Progenitor cell of endocrine pancreas (in vitro differentiated cells): ENCODE results near the gene KCNQ5. TPM values are rescaled to one million over a fixed set of nuclear protein-coding genes. Genes with fewer than 3 reads are reported as not detected.

Source experiments
- DNase-seq: peaks from one replicate; pipeline ENCODE4 v3.0.0; 2021; ENCODE audit warnings: low spot score; ENCODE audit not compliant: unreplicated experiment
- H3K27ac Mint-ChIP-seq: 2 replicates; pipeline ENCODE4 v1.8.0; 2021; ENCODE audit warnings: mild to moderate bottlenecking, moderate library complexity, mixed read lengths
- H3K27me3 Mint-ChIP-seq: 2 replicates; pipeline ENCODE4 v1.8.0; 2021; ENCODE audit warnings: mixed read lengths
- H3K36me3 Mint-ChIP-seq: 2 replicates; pipeline ENCODE4 v1.8.0; 2022; ENCODE audit warnings: mixed read lengths; ENCODE audit not compliant: insufficient read depth
- H3K4me1 Mint-ChIP-seq: 2 replicates; pipeline ENCODE4 v1.8.0; 2021; ENCODE audit warnings: low read depth, mixed read lengths
- H3K4me3 Mint-ChIP-seq: 2 replicates; pipeline ENCODE4 v1.8.0; 2021; ENCODE audit warnings: low read depth, mild to moderate bottlenecking, moderate library complexity, mixed read lengths
- H3K9me3 Mint-ChIP-seq: 2 replicates; pipeline ENCODE4 v1.8.0; 2021; ENCODE audit warnings: low read depth, mixed read lengths
- CTCF ChIP-seq: fragments of 200-600 bp; sonication (generic); IDR thresholded peaks from one replicate; pipeline ENCODE4 v1.5.0; 2021; ENCODE audit warnings: antibody characterized with exemption, mild to moderate bottlenecking; ENCODE audit not compliant: unreplicated experiment
- total RNA-seq: library from RNA; stranded (reverse); gene quantifications from 2 replicates; pipeline ENCODE4 v1.2.1, GENCODE V29; 2021

Gene KCNQ5
- total RNA-seq, 1 donor from 2014 or later: 1.0 TPM

GRCh38 chr6:72836971-72837370 is 215.1 kb downstream of the KCNQ5 start:
- Mint-ChIP-seq H3K36me3 (no peaks in the 10 kb centered on the region), H3K27ac (no peak overlapping the region)

DNA sequence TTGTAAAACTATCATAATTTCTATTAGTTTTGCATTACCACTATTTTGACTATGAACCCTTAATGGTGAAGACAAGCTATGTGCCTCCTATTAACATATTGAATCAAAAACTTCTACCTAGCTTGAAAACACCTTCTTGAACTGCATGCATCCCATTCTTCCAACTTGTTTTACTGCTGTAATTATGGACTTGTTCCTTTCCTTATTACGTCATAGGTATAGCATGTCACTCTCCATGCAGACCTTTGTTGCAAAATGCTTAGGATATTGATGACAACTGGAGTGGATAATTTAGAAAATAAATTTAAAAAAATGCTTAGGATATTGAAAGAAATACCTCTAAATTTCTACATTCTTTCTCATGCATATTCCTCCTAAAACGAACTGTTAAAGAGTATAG is 219.3 kb downstream of the KCNQ5 start:
- Mint-ChIP-seq H3K9me3 (no peaks in the 10 kb centered on the region), H3K27me3 (no peaks in the 10 kb centered on the region), H3K4me1 (no peaks in the 10 kb centered on the region), H3K27ac (no peak overlapping the region), H3K4me3 (no peak overlapping the region), H3K36me3 (no peaks in the 10 kb centered on the region)
- TF ChIP-seq CTCF: no peak
- no peak for DNase-seq

More at GRCh38 chr6:72836971-72837370, 215.1 kb downstream of the KCNQ5 start:
- Mint-ChIP-seq H3K4me3 (no peak overlapping the region), H3K4me1 (no peaks in the 10 kb centered on the region), H3K27me3 (no peaks in the 10 kb centered on the region), H3K9me3 (no peaks in the 10 kb centered on the region)
- DNase-seq: no peak
- no peak for TF ChIP-seq CTCF

GRCh38 chr6:72842140-72842539 is 220.3 kb downstream of the KCNQ5 start:
- H3K36me3 Mint-ChIP-seq: no peaks in the 10 kb centered on the region
- H3K27me3 Mint-ChIP-seq: no peaks in the 10 kb centered on the region
- TF ChIP-seq CTCF: no peak
- H3K27ac Mint-ChIP-seq: no peak overlapping the region
- H3K4me3 Mint-ChIP-seq: no peak overlapping the region
- no peak for DNase-seq
- H3K9me3 Mint-ChIP-seq: no peaks in the 10 kb centered on the region
- H3K4me1 Mint-ChIP-seq: no peaks in the 10 kb centered on the region

DNA sequence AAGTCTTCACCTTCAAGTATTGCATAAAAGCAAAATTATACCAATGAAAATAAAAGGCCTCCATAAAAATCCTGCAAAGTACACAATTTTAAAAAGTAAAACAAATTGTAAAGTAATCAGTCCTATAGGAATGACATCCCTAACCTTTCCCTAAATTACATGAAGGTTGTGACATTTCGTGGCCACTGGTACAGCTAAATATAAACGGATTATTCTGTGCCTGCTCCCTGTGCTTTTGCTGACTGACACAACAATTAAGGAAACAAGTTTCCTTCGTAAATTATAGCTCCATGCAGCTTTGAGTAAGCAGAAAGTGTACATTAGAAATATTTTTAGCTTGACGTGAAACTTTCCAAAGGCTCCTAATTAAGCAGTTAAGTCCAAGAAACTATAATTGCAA is 222.8 kb downstream of the KCNQ5 start:
- Mint-ChIP-seq H3K27me3 (peaks cover 7% of the 10 kb centered on the region), H3K9me3 (no peaks in the 10 kb centered on the region), H3K27ac (no peak overlapping the region), H3K4me1 (no peaks in the 10 kb centered on the region), H3K36me3 (no peaks in the 10 kb centered on the region), H3K4me3 (no peak overlapping the region)
- no peak for TF ChIP-seq CTCF
- no peak for DNase-seq

GRCh38 chr6:72849346-72849745 is 227.5 kb downstream of the KCNQ5 start:
- no peak overlapping the region for H3K27ac Mint-ChIP-seq
- H3K27me3 Mint-ChIP-seq: peaks cover 7% of the 10 kb centered on the region
- no peak for TF ChIP-seq CTCF
- no peak for DNase-seq
- no peaks in the 10 kb centered on the region for H3K9me3 Mint-ChIP-seq
- no peak overlapping the region for H3K4me3 Mint-ChIP-seq
- no peaks in the 10 kb centered on the region for H3K36me3 Mint-ChIP-seq
- H3K4me1 Mint-ChIP-seq: no peaks in the 10 kb centered on the region

- peaks cover 7% of the 10 kb centered on the region for H3K27me3 Mint-ChIP-seq
- TF ChIP-seq CTCF: no peak
Measured at GRCh38 chr6:72850040-72850439, 228.2 kb downstream of the KCNQ5 start.

More at GRCh38 chr6:72850040-72850439, 228.2 kb downstream of the KCNQ5 start:
- no peak overlapping the region for H3K27ac Mint-ChIP-seq
- H3K9me3 Mint-ChIP-seq: no peaks in the 10 kb centered on the region
- H3K36me3 Mint-ChIP-seq: no peaks in the 10 kb centered on the region
- H3K4me1 Mint-ChIP-seq: no peaks in the 10 kb centered on the region
- H3K4me3 Mint-ChIP-seq: no peak overlapping the region
- no peak for DNase-seq
